ENCODE data around the gene BICC1.

BICC1 gene

GRCh38 chr10:58818900-58819299, 306.2 kb downstream of the BICC1 start:
- DNase-seq, result no peak
- in situ Hi-C loops (cut with HindIII; ENCODE audit: low pct_ligation_motif_present, low pct_unique_long_range_greater_than_20kb, low sequenced_read_pairs), result no loop called here

DNA sequence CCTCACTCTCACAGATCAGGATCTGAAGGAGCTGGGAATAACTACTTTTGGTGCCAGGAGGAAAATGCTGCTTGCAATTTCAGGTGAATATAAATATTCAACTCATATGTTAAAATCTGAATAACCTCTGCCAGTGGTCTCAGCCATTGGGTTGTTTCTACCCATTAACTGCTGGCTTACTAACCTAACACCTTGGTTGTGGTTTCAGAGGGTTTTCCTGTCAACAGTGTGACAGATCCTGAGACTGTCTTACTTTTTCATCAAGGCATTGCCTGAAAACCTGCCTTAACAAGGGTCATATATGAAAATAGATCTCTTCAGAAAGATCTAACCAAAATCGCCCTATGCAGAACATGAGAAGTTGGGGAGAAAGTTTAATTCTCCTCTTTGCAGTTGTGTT, 307.7 kb downstream of the BICC1 start:
- in situ Hi-C loops (cut with HindIII; ENCODE audit: low pct_ligation_motif_present, low pct_unique_long_range_greater_than_20kb, low sequenced_read_pairs), result no loop called here
- no peak for DNase-seq

GRCh38 chr10:58820861-58821751, 308.4 kb downstream of the BICC1 start:
- no peak for DNase-seq
- in situ Hi-C loops (cut with HindIII; ENCODE audit: low pct_ligation_motif_present, low pct_unique_long_range_greater_than_20kb, low sequenced_read_pairs), result no loop called here

GRCh38 chr10:58821752-58822056, 309.0 kb downstream of the BICC1 start:
- in situ Hi-C loops (cut with HindIII; ENCODE audit: low pct_ligation_motif_present, low pct_unique_long_range_greater_than_20kb, low sequenced_read_pairs), result no loop called here

DNA sequence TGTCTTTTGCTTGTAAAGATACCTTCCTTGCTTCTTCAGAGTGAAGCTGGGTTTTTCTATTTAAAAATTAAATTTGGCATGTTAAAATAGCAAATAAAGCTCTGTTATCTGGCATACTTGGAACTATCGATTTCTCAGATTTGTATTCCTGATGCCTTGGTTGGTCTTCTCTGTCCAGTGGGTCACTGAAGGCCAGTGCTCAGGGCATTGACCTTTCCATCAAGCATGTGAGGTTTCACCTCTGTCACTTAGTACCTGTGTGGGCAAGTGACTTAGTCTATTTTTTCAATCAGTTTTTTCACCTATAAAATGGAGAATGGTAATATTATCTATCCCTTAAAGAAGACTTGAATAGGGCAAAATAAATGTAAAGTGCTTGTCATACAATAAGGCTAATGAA, 311.3 kb downstream of the BICC1 start:
- in situ Hi-C loops (cut with HindIII; ENCODE audit: low pct_ligation_motif_present, low pct_unique_long_range_greater_than_20kb, low sequenced_read_pairs), result no loop called here
- DNase-seq, result no peak

More at GRCh38 chr10:58821752-58822056, 309.0 kb downstream of the BICC1 start:
- no peak for DNase-seq

GRCh38 chr10:58824396-58824795, 311.7 kb downstream of the BICC1 start:
- no peak for DNase-seq
- in situ Hi-C loops (cut with HindIII; ENCODE audit: low pct_ligation_motif_present, low pct_unique_long_range_greater_than_20kb, low sequenced_read_pairs), result no loop called here

- no peak for DNase-seq
Observed at GRCh38 chr10:58826694-58827093, 314.0 kb downstream of the BICC1 start.

GRCh38 chr10:58827381-58827780, 314.7 kb downstream of the BICC1 start:
- DNase-seq, result no peak
- in situ Hi-C loops (cut with HindIII; ENCODE audit: low pct_ligation_motif_present, low pct_unique_long_range_greater_than_20kb, low sequenced_read_pairs), result no loop called here

More at GRCh38 chr10:58826694-58827093, 314.0 kb downstream of the BICC1 start:
- in situ Hi-C loops (cut with HindIII; ENCODE audit: low pct_ligation_motif_present, low pct_unique_long_range_greater_than_20kb, low sequenced_read_pairs), result no loop called here

- in situ Hi-C loops (cut with HindIII; ENCODE audit: low pct_ligation_motif_present, low pct_unique_long_range_greater_than_20kb, low sequenced_read_pairs), result no loop called here
Observed at GRCh38 chr10:58829839-58830238, 317.2 kb downstream of the BICC1 start.

DNA sequence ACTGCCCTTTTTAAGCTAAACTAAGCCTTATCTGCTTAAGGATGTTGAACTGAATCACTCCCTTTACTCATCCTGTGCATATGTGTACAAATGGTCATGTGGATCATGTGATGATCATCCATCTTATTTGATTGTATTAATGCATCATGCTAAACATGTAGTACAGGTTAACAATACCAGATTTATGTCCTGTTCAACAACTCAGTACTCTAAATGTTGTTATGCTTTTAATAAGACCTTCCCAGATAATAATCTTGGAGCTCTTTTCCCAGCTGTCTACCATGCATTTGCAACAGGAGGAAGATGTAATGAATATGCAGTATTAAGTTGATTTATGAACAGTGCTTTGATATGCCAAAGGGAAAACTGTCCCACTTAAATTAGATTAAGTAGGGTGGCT, 318.0 kb downstream of the BICC1 start:
- in situ Hi-C loops (cut with HindIII; ENCODE audit: low pct_ligation_motif_present, low pct_unique_long_range_greater_than_20kb, low sequenced_read_pairs), result no loop called here
- no peak for DNase-seq

More at GRCh38 chr10:58829839-58830238, 317.2 kb downstream of the BICC1 start:
- DNase-seq, result no peak

GRCh38 chr10:58833771-58834561, 321.3 kb downstream of the BICC1 start:
- in situ Hi-C loops (cut with HindIII; ENCODE audit: low pct_ligation_motif_present, low pct_unique_long_range_greater_than_20kb, low sequenced_read_pairs), result no loop called here

GRCh38 chr10:58836176-58836700, 323.6 kb downstream of the BICC1 start:
- DNase-seq, result no peak
- in situ Hi-C loops (cut with HindIII; ENCODE audit: low pct_ligation_motif_present, low pct_unique_long_range_greater_than_20kb, low sequenced_read_pairs), result no loop called here

More at GRCh38 chr10:58833771-58834561, 321.3 kb downstream of the BICC1 start:
- DNase-seq, result no peak

DNA sequence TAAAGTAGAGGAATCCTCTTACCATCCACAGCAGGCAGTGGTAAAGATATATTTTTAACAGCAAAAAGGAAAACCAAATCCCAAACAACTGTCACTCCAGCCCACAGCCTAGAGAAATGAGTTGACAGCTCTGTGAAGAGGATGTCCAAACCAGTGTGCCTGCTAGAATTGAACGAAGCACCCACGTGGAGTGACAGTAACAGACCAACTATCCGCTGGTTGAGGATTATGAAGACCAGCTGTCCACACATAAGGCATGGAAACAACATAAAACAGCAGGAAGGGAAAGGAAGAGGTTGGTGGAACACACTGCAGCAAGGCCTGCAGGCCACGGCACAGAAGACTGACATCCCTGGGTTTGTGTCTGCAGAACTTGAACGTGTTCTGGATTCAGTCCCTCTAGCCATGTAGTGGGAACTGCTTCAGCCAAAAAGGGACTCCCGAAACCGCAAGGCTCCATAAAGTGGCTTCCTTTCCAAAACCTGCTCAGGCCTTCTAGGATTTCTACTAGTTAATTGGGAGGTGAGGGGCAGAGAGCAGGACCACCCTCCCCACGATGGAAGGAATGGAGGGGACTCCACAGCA, 324.4 kb downstream of the BICC1 start:
- in situ Hi-C loops (cut with HindIII; ENCODE audit: low pct_ligation_motif_present, low pct_unique_long_range_greater_than_20kb, low sequenced_read_pairs), result no loop called here
- no peak for DNase-seq

- no peak for DNase-seq
- in situ Hi-C loops (cut with HindIII; ENCODE audit: low pct_ligation_motif_present, low pct_unique_long_range_greater_than_20kb, low sequenced_read_pairs), result no loop called here
Observed at GRCh38 chr10:58837826-58838225, 325.2 kb downstream of the BICC1 start.

- no peak for DNase-seq
- in situ Hi-C loops (cut with HindIII; ENCODE audit: low pct_ligation_motif_present, low pct_unique_long_range_greater_than_20kb, low sequenced_read_pairs), result no loop called here
Observed at GRCh38 chr10:58838561-58839208, 326.0 kb downstream of the BICC1 start.

DNA sequence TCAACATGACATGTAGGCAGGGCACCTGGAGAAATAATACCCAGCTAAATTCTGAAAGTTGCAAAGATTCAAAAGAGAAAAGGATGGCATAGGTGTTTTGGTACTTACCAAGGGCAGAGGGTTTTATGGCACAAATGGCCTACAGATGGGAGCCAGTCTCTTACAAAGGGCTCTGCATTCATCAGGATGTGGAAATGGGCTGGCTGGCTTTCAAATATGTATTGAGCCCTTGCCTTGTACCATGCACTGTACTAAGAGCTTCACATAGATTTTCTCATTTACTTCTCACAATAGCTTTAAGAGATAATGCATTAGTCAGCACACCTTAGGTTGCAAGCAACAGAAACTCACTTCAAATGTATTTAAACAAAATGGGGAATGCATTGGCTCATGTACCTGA, 327.1 kb downstream of the BICC1 start:
- in situ Hi-C loops (cut with HindIII; ENCODE audit: low pct_ligation_motif_present, low pct_unique_long_range_greater_than_20kb, low sequenced_read_pairs), result no loop called here
- DNase-seq, result no peak

GRCh38 chr10:58840840-58841435, 328.3 kb downstream of the BICC1 start:
- in situ Hi-C loops (cut with HindIII; ENCODE audit: low pct_ligation_motif_present, low pct_unique_long_range_greater_than_20kb, low sequenced_read_pairs), result no loop called here
- DNase-seq, result no peak

- in situ Hi-C loops (cut with HindIII; ENCODE audit: low pct_ligation_motif_present, low pct_unique_long_range_greater_than_20kb, low sequenced_read_pairs), result no loop called here
- DNase-seq, result no peak
Observed at GRCh38 chr10:58842860-58843376, 330.2 kb downstream of the BICC1 start.
